Fibroblast of the aortic adventitia (primary cell): ENCODE measurements around the gene TMEM30B. TPM values are rescaled to one million over a fixed set of nuclear protein-coding genes. Genes with fewer than 3 reads are reported as not detected.

Source experiments
- DNase-seq: peaks from one replicate; pipeline ENCODE4 v3.0.0-alpha.2; 2010; ENCODE audit warnings: low read depth
- H3K4me3 ChIP-seq: 2 replicates; pipeline ENCODE4 v1.5.1; 2011; ENCODE audit warnings: low read depth, mild to moderate bottlenecking, control low read depth, low read length, moderate library complexity
- total RNA-seq: library from RNA; depleted of rRNA; stranded (reverse); fragments of >200 nt; gene quantifications from 2 replicates; pipeline ENCODE4 v1.2.3, GENCODE V29; 2012; ENCODE audit warnings: low replicate concordance
- TF ChIP-seq, protein P1 (sequence below): IDR thresholded peaks from 2 replicates; pipeline ENCODE4 v1.5.1; 2011; ENCODE audit warnings: mild to moderate bottlenecking, low read length, control low read depth, inconsistent platforms; ENCODE audit not compliant: insufficient read depth

Gene TMEM30B
- total RNA-seq, 1 donor = 4.9 TPM

DNA sequence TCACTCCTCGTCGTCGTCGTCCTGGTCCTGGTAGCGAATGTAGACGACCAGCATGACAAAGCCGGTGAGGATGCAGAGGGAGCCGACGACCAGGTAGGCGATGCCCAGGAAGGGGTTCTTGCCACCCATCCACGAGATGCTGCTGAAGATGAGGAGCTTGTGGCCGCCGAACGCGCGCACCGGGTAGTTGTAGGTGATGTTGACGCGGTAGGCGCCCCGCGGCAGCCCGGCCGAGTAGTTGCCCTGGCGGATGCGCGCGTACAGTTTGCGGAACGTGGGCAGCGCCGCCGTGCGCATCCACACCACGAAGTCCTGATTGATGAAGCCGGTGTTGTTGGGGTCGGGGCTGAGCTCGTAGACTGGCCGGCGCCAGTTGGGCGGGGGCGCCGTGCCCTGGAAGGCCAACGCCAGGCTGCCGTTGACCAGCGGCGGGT lies 1.0 kb downstream of the TMEM30B start:
- peak overlapping the region; percentile 46 for H3K4me3 ChIP-seq
- no peak for DNase-seq
- TF ChIP-seq, protein P1, sequence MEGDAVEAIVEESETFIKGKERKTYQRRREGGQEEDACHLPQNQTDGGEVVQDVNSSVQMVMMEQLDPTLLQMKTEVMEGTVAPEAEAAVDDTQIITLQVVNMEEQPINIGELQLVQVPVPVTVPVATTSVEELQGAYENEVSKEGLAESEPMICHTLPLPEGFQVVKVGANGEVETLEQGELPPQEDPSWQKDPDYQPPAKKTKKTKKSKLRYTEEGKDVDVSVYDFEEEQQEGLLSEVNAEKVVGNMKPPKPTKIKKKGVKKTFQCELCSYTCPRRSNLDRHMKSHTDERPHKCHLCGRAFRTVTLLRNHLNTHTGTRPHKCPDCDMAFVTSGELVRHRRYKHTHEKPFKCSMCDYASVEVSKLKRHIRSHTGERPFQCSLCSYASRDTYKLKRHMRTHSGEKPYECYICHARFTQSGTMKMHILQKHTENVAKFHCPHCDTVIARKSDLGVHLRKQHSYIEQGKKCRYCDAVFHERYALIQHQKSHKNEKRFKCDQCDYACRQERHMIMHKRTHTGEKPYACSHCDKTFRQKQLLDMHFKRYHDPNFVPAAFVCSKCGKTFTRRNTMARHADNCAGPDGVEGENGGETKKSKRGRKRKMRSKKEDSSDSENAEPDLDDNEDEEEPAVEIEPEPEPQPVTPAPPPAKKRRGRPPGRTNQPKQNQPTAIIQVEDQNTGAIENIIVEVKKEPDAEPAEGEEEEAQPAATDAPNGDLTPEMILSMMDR = no peak

DNA sequence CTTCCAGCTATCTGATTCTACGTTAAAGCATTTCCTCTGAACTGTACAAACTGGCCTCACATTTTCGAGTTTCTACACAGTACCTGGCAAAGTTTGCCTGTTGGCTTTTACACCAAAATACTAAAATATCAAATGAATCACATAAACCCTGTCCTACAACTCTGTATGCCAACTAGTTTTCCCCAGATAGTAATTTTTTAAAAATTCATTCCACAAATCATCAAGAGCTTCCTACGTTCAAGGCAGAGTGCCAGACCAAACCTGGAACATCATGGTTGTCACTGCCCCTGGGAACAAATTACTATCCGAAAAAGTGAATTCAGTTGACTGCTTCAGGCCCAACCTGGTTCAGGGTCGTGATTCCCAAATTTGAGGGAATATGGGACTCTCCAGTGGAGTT lies 2.1 kb downstream of the TMEM30B start:
- H3K4me3 ChIP-seq = no peak overlapping the region
- TF ChIP-seq, protein P1 = no peak
- peak; percentile 33 for DNase-seq

DNA sequence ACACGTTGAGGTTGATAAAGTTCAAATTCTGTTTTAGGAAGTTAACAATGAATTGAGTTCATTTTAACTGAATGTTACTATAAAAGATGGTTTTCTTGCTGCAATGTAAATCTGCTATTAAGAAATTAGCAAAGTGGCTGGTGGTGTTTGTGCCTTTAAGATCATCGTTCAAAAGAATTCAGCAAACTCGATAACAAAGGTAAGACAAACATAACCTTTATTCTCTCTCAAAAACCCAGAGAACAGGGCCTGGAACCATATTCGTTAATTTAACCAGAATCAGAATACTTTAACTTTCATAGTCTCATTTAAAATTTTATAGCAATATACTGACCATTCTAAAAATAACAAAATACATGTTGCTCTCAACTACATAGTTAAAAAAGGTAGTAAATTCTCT lies 3.4 kb downstream of the TMEM30B start:
- TF ChIP-seq, protein P1 = no peak
- no peak overlapping the region for H3K4me3 ChIP-seq
- DNase-seq = no peak

DNA sequence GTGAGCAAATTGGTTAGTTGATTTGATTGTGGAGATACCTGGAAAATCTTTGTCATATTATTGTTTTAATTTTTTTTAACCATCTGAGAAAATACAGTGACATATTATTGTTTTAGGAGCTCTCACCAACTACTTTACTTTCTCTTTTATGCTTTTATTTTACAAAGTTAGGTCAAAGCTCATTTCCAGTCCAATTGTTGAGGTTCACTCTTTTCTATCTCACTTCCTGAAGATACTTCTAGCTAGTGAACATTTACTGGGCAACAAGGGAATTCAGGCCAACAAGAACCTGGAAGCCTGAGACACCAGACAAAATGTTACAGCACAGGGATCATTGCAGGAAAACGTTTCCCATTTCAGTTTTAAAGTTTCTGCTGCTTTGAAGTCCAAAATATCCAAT lies 3.9 kb downstream of the TMEM30B start:
- H3K4me3 ChIP-seq = no peak overlapping the region
- TF ChIP-seq, protein P1 = no peak
- DNase-seq = no peak

DNA sequence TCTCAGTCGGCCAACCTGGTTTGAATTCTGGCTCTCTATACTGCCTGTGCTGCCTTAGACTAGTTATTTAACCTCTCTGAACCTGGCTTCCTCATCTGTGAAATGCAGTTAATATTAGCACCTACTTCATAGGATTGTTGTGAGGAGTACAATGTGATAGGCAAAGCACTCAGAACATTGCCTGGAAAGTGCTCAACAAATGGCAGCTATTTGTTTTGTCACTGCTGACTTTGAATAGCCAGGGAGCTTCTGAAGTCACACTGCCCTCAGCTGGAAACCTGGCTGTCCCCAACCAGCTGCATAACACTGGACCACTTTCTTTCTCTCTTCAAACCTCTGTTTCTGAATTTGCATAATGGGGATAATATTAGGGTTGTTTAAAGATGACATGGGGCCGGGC lies 9.6 kb downstream of the TMEM30B start:
- no peak overlapping the region for H3K4me3 ChIP-seq
- TF ChIP-seq, protein P1 = no peak
- DNase-seq = no peak

DNA sequence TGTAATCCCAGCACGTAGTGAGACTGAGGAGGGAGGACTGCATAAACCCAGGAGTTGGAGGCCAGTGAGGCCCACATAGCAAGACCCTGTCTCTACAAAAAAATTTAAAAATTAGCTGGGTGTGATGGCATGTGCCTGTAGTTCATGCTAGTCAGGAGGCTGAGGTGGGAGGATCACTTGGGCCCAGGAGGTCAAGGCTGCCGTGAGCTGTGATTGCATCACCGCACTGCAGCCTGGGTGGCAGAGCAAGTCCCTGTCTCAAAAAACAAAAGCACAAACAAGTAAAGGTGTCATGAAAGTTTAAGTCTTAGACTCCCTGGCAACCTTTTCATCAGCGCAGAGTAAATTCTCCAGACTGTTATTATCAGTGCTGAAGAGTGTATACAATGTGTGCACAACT lies 10.4 kb downstream of the TMEM30B start:
- TF ChIP-seq, protein P1 = no peak
- no peak for DNase-seq

More for the DNA sequence above, 10.4 kb downstream of the TMEM30B start:
- H3K4me3 ChIP-seq = no peak overlapping the region
